ENCODE results near the gene FBLN2. TPM values are rescaled to one million over a fixed set of nuclear protein-coding genes. Genes with fewer than 3 reads are reported as not detected.

FBLN2 gene
- polyA plus RNA-seq, 1 experiment: 15.5 TPM

- H3K27me3 ChIP-seq (ENCODE audit: control insufficient read depth, insufficient read depth, low read length): no peaks in the 10 kb centered on the region
- ChIA-PET POLR2A (no interaction called here), CTCF (interaction anchor here (1.1 kb wide), 1 partner anchor 24 kb away, joined by 3 read pairs; no protein-coding TSS in a partner anchor)
- TF ChIP-seq CTCF (IDR thresholded peaks at IDR 0.05; ENCODE audit: low read depth, low read length): no peak
- no peak for DNase-seq (ENCODE audit: low read depth, low spot score)
- no peak overlapping the region for H3K27ac ChIP-seq (ENCODE audit: low read depth, low read length)
- H3K9me3 ChIP-seq (ENCODE audit: control insufficient read depth, insufficient read depth, low read length): peaks cover 7% of the 10 kb centered on the region; the same call in 1 of the 2 replicates
- no peak overlapping the region for H3K4me3 ChIP-seq (ENCODE audit: low read depth, low read length)
These were observed 77.5 kb downstream of the FBLN2 start for GRCh38 chr3:13626396-13626795.

- CTCF ChIA-PET: no interaction called here
- no peak for TF ChIP-seq CTCF (IDR thresholded peaks at IDR 0.05; ENCODE audit: low read depth, low read length)
- DNase-seq (ENCODE audit: low read depth, low spot score): no peak
- Histone ChIP-seq H3K27ac (ENCODE audit: low read depth, low read length) (no peak overlapping the region), H3K9me3 (ENCODE audit: control insufficient read depth, insufficient read depth, low read length) (peaks cover 7% of the 10 kb centered on the region; the same call in 1 of the 2 replicates), H3K4me3 (ENCODE audit: low read depth, low read length) (no peak overlapping the region), H3K27me3 (ENCODE audit: control insufficient read depth, insufficient read depth, low read length) (no peaks in the 10 kb centered on the region)
- POLR2A ChIA-PET: interaction anchor here (0.6 kb wide), 1 partner anchor 22 kb away, joined by 3 read pairs; no protein-coding TSS in a partner anchor
These were observed 78.1 kb downstream of the FBLN2 start for GRCh38 chr3:13626915-13627460.

- no peak overlapping the region for H3K27ac ChIP-seq (ENCODE audit: low read depth, low read length)
- POLR2A ChIA-PET: interaction anchor here (0.6 kb wide), 1 partner anchor 23 kb away, joined by 3 read pairs; no protein-coding TSS in a partner anchor
- peaks cover 7% of the 10 kb centered on the region; the same call in 1 of the 2 replicates for H3K9me3 ChIP-seq (ENCODE audit: control insufficient read depth, insufficient read depth, low read length)
- no peak for DNase-seq (ENCODE audit: low read depth, low spot score)
- TF ChIP-seq CTCF (IDR thresholded peaks at IDR 0.05; ENCODE audit: low read depth, low read length): no peak
- H3K4me3 ChIP-seq (ENCODE audit: low read depth, low read length): no peak overlapping the region
- no peaks in the 10 kb centered on the region for H3K27me3 ChIP-seq (ENCODE audit: control insufficient read depth, insufficient read depth, low read length)
- CTCF ChIA-PET: no interaction called here
These were observed 78.8 kb downstream of the FBLN2 start for GRCh38 chr3:13627681-13628080.

- no peak for TF ChIP-seq CTCF (IDR thresholded peaks at IDR 0.05; ENCODE audit: low read depth, low read length)
- no peak for DNase-seq (ENCODE audit: low read depth, low spot score)
- ChIA-PET POLR2A (no interaction called here), CTCF (no interaction called here)
- Histone ChIP-seq H3K27ac (ENCODE audit: low read depth, low read length) (no peak overlapping the region), H3K9me3 (ENCODE audit: control insufficient read depth, insufficient read depth, low read length) (peaks cover 7% of the 10 kb centered on the region; the same call in 1 of the 2 replicates), H3K4me3 (ENCODE audit: low read depth, low read length) (no peak overlapping the region), H3K27me3 (ENCODE audit: control insufficient read depth, insufficient read depth, low read length) (no peaks in the 10 kb centered on the region)
These were observed 79.5 kb downstream of the FBLN2 start for GRCh38 chr3:13628432-13628831.

- no peak overlapping the region for H3K27ac ChIP-seq (ENCODE audit: low read depth, low read length)
- peaks cover 7% of the 10 kb centered on the region; the same call in 1 of the 2 replicates for H3K9me3 ChIP-seq (ENCODE audit: control insufficient read depth, insufficient read depth, low read length)
- CTCF ChIA-PET: no interaction called here
- no peaks in the 10 kb centered on the region for H3K27me3 ChIP-seq (ENCODE audit: control insufficient read depth, insufficient read depth, low read length)
- DNase-seq (ENCODE audit: low read depth, low spot score): no peak
- H3K4me3 ChIP-seq (ENCODE audit: low read depth, low read length): no peak overlapping the region
- no peak for TF ChIP-seq CTCF (IDR thresholded peaks at IDR 0.05; ENCODE audit: low read depth, low read length)
- POLR2A ChIA-PET: no interaction called here
These were observed 80.1 kb downstream of the FBLN2 start for GRCh38 chr3:13628841-13629551.

Measured in AG04450 (cell line).